HL-60 (cell line): ENCODE results near the gene WASL.
"Not testable (repeated sequence)": the region's sequence is repeated elsewhere in the genome, so short reads cannot be mapped to it uniquely, and the experiment has no call there.

Experiments
- DNase-seq, 2 experiments: peaks; one replicate each; pipeline ENCODE4 v3.0.0-alpha.2; 2010 to 2020; ENCODE audit warnings: low read depth in 1 of 2, low spot score in 1 of 2
- H3K27ac ChIP-seq: fragments of 250-450 bp; sonication (Bioruptor Pico); replicated peaks from 2 replicates; pipeline ENCODE4 v1.5.1; 2020; ENCODE audit warnings: mild to moderate bottlenecking, moderate library complexity
- H3K27me3 ChIP-seq: fragments of 250-450 bp; sonication (Bioruptor Pico); 2 replicates; pipeline ENCODE4 v1.5.1; 2021; ENCODE audit warnings: mild to moderate bottlenecking, moderate library complexity; ENCODE audit not compliant: insufficient read depth, poor library complexity, severe bottlenecking
- H3K4me3 ChIP-seq: replicated peaks from 2 replicates; pipeline ENCODE4 v1.5.1; 2011; ENCODE audit warnings: mild to moderate bottlenecking, control low read depth, low read length; ENCODE audit not compliant: insufficient read depth
- CTCF ChIP-seq: IDR thresholded peaks from one replicate; pipeline ENCODE4 v1.5.1; 2011; ENCODE audit warnings: low read length, control low read depth, inconsistent platforms; ENCODE audit not compliant: insufficient read depth
- GABPA ChIP-seq: IDR thresholded peaks from 2 replicates; pipeline ENCODE4 v1.6.1; 2012; ENCODE audit warnings: low read depth
- POLR2AphosphoS5 ChIP-seq: IDR thresholded peaks from 2 replicates; pipeline ENCODE4 v1.6.1; 2012; ENCODE audit warnings: low read depth
- REST ChIP-seq: IDR thresholded peaks from 2 replicates; pipeline ENCODE4 v1.6.1; 2012; ENCODE audit warnings: low read depth; ENCODE audit not compliant: insufficient replicate concordance
- SPI1 ChIP-seq: IDR thresholded peaks from 2 replicates; pipeline ENCODE4 v1.6.1; 2012; ENCODE audit warnings: low read depth, mild to moderate bottlenecking, borderline replicate concordance

WASL gene

GRCh38 chr7:123635551-123636359 is 113.0 kb downstream of the WASL start:
- no peak for DNase-seq
- no peak overlapping the region for H3K4me3 ChIP-seq
- no peaks in the 10 kb centered on the region for H3K27me3 ChIP-seq
- TF ChIP-seq CTCF (peak; percentile 18), SPI1 (no peak), GABPA (no peak), REST (no peak)
- no peak overlapping the region for H3K27ac ChIP-seq

DNA sequence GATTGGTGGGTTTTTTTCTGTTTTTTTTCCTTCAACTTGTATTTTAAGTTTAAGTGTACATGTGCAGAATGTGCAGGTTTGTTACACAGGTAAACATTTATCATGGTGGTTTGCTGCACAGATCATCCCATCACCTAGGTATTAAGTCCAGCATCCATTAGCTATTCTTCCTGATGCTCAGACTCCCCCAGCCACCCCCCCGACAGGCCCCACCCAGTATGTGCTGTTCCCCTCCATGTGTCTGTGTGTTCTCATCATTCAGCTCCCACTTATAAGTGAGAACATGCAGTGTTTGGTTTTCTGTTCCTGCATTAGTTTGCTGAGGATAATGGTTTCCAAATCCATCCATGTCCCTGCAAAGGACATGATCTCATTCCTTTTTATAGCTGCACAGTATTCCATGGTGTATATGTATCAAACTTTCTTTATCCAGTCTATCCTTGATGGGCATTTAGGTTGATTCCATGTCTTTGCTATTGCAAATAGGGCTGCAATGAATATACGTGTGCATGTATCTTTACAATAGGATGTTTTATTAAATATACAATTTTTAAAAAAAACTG is 114.7 kb downstream of the WASL start:
- H3K27ac ChIP-seq, DNase-seq, H3K4me3 ChIP-seq, H3K27me3 ChIP-seq: not testable (repeated sequence)

GRCh38 chr7:123633553-123633952 is 115.2 kb downstream of the WASL start:
- no peaks in the 10 kb centered on the region for H3K27me3 ChIP-seq
- no peak overlapping the region for H3K27ac ChIP-seq
- H3K4me3 ChIP-seq = no peak overlapping the region
- no peak for DNase-seq
- TF ChIP-seq REST (no peak), POLR2AphosphoS5 (no peak), SPI1 (no peak), CTCF (no peak), GABPA (no peak)

DNA sequence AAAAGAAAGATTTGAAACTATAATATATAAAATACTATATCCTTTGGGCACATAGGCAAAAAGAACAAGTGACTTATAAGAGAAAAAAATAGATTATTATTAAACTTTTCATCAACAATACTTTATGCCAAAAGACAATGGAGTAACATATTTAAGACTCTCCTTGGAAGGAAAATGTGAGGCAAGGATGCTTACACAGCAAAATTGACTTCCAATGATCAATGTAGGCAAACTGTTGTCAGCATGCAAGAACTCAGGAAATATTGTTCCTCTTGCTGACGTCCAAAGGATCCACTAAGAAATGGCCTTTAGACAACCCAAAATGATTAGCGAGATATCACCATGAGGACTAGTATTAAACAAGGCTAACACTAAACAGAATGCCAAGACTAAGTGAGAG is 116.0 kb downstream of the WASL start:
- TF ChIP-seq CTCF (no peak), REST (no peak), POLR2AphosphoS5 (no peak), SPI1 (no peak), GABPA (no peak)
- Histone ChIP-seq H3K27ac (no peak overlapping the region), H3K27me3 (no peaks in the 10 kb centered on the region), H3K4me3 (no peak overlapping the region)
- no peak for DNase-seq
